Kidney (tissue), 14 donors: ENCODE measurements around the gene ERG28. TPM values are rescaled to one million over a fixed set of nuclear protein-coding genes. Genes with fewer than 3 reads are reported as not detected.

Source experiments
- DNase-seq, 5 donors: peaks; one replicate each; pipeline ENCODE4 v3.0.0-alpha.2; 2013 to 2020
- FAIRE-seq: peaks from 2 replicates; lab custom pipeline; 2012; peaks lifted over from hg19 to GRCh38; lab: Jason Lieb, UNC
- H3K27ac ChIP-seq, 2 donors: one replicate each; pipeline ENCODE4 v1.7.0; 2013; ENCODE audit warnings: low read depth in 2 of 2, low read length in 2 of 2, inconsistent platforms in 1 of 2
- H3K27me3 ChIP-seq: one replicate; pipeline ENCODE4 v1.7.1; 2013; ENCODE audit warnings: low read length, inconsistent platforms; ENCODE audit not compliant: control insufficient read depth, insufficient read depth
- H3K36me3 ChIP-seq, 3 donors: one replicate each; pipeline versions ENCODE4 v1.7.0 to v1.7.1; 2013; ENCODE audit warnings: low read length in 3 of 3, control low read depth in 1 of 3, inconsistent platforms in 1 of 3; ENCODE audit not compliant: insufficient read depth in 3 of 3, control insufficient read depth in 2 of 3
- H3K4me1 ChIP-seq, 3 donors: one replicate each; pipeline versions ENCODE4 v1.7.0 to v1.7.1; 2013; ENCODE audit warnings: low read length in 3 of 3, inconsistent platforms in 1 of 3, low read depth in 1 of 3; ENCODE audit not compliant: control insufficient read depth in 2 of 3, insufficient read depth in 2 of 3
- H3K4me3 ChIP-seq, 3 donors: one replicate each; pipeline versions ENCODE4 v1.7.0 to v1.8.1; 2013; ENCODE audit warnings: low read length in 3 of 3, control low read depth in 1 of 3, inconsistent platforms in 1 of 3
- H3K9ac ChIP-seq, 3 donors: one replicate each; pipeline versions ENCODE4 v1.7.0 to v1.7.1; 2013; ENCODE audit warnings: low read length in 3 of 3, control low read depth in 1 of 3, inconsistent platforms in 1 of 3
- H3K9me3 ChIP-seq, 3 donors: one replicate each; pipeline versions ENCODE4 v1.7.0 to v1.7.1; 2013; ENCODE audit warnings: low read length in 3 of 3, control low read depth in 1 of 3, inconsistent platforms in 1 of 3; ENCODE audit not compliant: control insufficient read depth in 2 of 3, insufficient read depth in 1 of 3
- CTCF ChIP-seq: IDR thresholded peaks from 3 replicates; pipeline ENCODE4 v1.5.1; 2012; ENCODE audit warnings: mild to moderate bottlenecking, moderate library complexity, borderline replicate concordance; ENCODE audit not compliant: insufficient read depth; ENCODE audit errors: extremely low read depth
- intact Hi-C: fragments of 100-400 bp; cut with DNase I; formaldehyde crosslinking; loops from one replicate; pipeline ENCODE4 v1.11.1; 2022
- polyA plus RNA-seq: library from polyadenylated mRNA; stranded (reverse); fragments of 350-450 nt; fragmentation: Illumina TruSeq; extraction: RNeasy Lipid Tissue Mini Kit (QIAGEN cat#74804); gene quantifications from one replicate; pipeline ENCODE4 v1.2.3, GENCODE V29; 2014; ENCODE audit warnings: low read depth, low replicate concordance; ENCODE audit not compliant: insufficient read depth
- total RNA-seq: library from RNA; stranded (reverse); fragmentation: NEBNext Ultra II Directional; extraction: Animal tissue kit (Norgen Biotek cat#: 25700); gene quantifications from one replicate; pipeline ENCODE4 v1.2.1, GENCODE V29; 2021
- donor health status: control.
- donor health status: control.
- donor health status: control.
- donor health status: control.
- donor health status: control.
- donor health status: DM: yes; HTN: yes; CAD: no.
- donor health status: Normal renal cell carcinoma (clear cell type).

ERG28 gene
- total and polyA plus RNA-seq, 2 donors from 2014 or later = 17.9 to 34.8 TPM

- Histone ChIP-seq H3K9me3 (no peaks in the 10 kb centered on the region), H3K4me1 (peaks cover 0 to 4% (median 0%) of the 10 kb centered on the region in 3 donors), H3K4me3 (no peak overlapping the region), H3K9ac (no peak overlapping the region), H3K36me3 (peaks cover 4 to 19% (median 7%) of the 10 kb centered on the region in 3 donors), H3K27ac (no peak overlapping the region), H3K27me3 (no peaks in the 10 kb centered on the region)
- FAIRE-seq (no peak), DNase-seq (no peak)
- no peak for TF ChIP-seq CTCF
- intact Hi-C loops = no loop called here
These were observed 25.2 kb upstream of the ERG28 start for GRCh38 chr14:75685910-75686309.

- Histone ChIP-seq H3K27me3 (no peaks in the 10 kb centered on the region), H3K4me3 (no peak overlapping the region), H3K4me1 (no peaks in the 10 kb centered on the region), H3K9me3 (no peaks in the 10 kb centered on the region), H3K27ac (no peak overlapping the region), H3K36me3 (peaks cover 0 to 4% (median under 1%) of the 10 kb centered on the region in 3 donors), H3K9ac (no peak overlapping the region)
- intact Hi-C loops = no loop called here
- no peak for TF ChIP-seq CTCF
- DNase-seq (no peak), FAIRE-seq (no peak)
These were observed 14.7 kb upstream of the ERG28 start for GRCh38 chr14:75675265-75675960.

- no peak for FAIRE-seq
- no peak overlapping the region for H3K27ac ChIP-seq
These were observed 12.8 kb upstream of the ERG28 start for GRCh38 chr14:75673345-75674035.

More at GRCh38 chr14:75673345-75674035, 12.8 kb upstream of the ERG28 start:
- Histone ChIP-seq H3K4me1 (no peaks in the 10 kb centered on the region), H3K4me3 (no peak overlapping the region), H3K36me3 (peaks cover 2 to 7% (median 6%) of the 10 kb centered on the region in 3 donors), H3K27me3 (no peaks in the 10 kb centered on the region), H3K9me3 (no peaks in the 10 kb centered on the region), H3K9ac (no peak overlapping the region)
- no peak for TF ChIP-seq CTCF
- intact Hi-C loops = no loop called here
- DNase-seq = no peak
